ENCODE data around the gene NFATC2.
"Not testable (repeated sequence)": the region's sequence is repeated elsewhere in the genome, so short reads cannot be mapped to it uniquely, and the experiment has no call there.

NFATC2 gene

DNA sequence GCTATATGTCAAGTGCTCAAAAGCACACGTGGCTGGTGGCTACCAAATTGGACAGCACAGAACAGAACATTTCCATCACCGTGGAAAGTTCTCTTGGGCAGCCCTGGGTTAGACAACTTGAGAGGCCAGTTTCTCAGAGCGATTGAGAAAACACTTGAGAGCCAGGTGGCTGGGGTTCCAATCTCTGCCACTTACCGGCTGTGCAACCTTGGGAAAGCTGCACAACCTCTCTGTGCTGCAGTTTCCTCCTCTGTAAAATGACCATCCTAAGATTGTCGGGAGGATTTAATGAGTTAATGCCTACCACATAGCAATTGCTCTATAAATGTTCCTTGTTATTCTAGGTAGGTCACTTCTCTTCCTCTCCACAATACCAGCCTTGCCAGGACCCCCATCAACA lies 25.1 kb upstream of the NFATC2 start:
- no peak for DNase-seq (ENCODE audit: low spot score)

DNA sequence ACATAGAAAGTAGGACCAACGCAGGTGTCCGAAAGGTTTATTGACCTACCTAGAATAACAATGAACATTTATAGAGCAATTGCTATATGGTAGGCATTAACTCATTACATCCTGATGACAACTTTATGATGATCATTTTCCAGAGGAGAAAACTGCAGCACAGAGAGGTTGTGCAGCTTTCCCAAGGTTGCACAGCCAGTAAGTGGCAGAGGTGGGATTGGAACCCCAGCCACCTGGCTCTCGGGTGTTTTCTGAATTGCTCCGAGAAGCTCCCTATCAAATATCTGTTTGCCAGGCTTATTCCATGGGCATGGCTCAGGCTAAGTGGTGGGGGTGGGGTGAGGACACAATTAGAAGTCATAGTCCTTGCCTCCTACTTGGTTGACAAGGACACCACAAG lies 24.1 kb upstream of the NFATC2 start:
- no peak for DNase-seq (ENCODE audit: low spot score)

DNA sequence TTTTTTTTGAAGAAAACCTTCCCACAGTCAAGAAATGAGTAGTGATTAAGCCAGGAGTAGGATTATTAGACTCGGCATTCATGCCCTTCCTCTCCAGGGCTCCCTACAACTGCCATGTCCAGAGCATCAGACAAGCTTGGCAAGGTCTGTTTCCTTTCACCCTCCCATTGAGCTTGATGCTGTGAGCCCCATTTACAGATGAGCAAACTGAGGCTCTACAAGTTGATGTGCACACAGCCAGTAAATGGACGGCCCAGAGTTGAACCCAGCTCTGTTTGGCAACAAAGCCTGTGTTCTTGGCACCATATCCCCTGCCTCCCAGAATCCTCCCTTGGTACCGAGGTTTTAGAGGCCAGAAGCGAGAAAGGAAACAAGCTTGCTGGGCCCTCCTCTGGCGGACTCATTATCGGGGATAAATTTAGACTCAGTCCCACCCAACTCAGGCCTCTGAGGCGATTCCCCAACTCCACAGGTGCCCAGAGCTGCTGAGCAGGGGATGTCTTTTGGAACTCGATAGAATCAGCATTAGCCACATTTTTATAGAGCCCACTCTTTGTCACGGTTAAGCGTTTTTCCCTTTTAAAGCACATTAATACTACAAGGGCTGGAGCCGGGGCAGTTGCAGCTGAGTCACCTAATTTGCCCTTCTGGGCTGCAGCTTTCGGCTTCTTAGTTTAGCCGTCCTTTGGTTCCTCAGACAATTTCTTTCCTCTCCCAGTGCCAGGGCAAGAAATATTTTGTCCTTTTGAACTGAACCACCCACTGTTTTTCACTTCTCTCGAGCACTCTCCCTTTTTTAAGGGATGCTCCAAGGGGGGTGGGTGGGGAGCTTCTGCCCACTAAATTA lies 23.0 kb upstream of the NFATC2 start:
- DNase-seq (ENCODE audit: low spot score): no peak

DNA sequence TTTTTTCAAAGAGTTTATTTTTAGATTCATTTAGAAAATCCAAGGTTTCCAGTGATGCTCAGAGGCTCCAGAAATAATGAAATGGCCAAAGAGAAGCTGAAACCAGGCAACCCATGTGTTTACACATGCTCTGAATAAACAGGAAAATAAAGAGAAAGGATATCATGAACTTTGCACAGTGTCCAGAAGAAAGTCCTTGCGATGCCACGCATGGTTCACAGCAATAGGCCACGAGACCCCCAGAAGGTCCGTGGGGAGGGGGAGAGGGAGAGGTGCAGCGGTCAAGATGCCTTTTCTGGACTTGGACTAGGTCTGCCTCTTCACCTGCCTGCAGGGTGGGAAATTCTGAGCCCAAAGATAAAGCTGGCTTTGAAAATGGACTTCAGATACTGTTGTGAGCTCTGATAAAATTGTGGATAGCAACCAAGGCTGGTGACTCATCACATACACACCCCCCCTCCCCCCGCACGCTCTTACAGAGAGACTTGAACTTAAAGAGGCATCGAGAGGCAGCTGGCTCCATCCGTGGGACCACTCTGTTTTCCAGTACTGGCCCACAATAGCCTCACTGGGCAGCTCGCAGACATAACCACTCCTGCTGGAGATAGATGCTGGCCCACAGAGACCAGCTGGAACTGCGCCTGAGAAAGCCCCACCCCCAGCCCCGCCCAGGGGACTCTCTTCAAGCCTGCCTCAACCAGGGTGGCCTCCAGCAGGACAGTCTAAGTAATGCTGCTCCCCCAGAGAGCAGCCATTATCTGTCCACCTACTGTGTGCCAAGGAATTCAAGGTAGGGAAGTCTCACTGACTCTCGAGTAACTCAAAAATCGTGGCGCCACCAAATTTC lies 21.2 kb upstream of the NFATC2 start:
- DNase-seq (ENCODE audit: low spot score): peak; percentile 48

DNA sequence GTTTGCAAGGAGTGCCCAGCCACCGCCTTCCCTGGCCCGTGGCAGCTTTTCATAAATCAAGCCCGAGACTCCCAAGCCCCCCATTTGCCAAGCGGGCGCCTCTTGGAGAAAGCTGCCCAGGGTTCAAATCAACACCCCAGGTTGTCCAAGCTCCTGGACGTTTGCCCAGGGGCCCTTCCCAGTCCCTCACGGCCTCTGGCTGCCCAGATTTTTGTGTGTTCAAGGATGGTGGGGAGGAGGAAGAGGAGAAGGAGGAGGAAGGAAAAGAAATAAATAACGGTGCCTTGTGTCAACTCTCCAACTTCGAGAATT lies 20.6 kb upstream of the NFATC2 start:
- DNase-seq (ENCODE audit: low spot score): no peak

DNA sequence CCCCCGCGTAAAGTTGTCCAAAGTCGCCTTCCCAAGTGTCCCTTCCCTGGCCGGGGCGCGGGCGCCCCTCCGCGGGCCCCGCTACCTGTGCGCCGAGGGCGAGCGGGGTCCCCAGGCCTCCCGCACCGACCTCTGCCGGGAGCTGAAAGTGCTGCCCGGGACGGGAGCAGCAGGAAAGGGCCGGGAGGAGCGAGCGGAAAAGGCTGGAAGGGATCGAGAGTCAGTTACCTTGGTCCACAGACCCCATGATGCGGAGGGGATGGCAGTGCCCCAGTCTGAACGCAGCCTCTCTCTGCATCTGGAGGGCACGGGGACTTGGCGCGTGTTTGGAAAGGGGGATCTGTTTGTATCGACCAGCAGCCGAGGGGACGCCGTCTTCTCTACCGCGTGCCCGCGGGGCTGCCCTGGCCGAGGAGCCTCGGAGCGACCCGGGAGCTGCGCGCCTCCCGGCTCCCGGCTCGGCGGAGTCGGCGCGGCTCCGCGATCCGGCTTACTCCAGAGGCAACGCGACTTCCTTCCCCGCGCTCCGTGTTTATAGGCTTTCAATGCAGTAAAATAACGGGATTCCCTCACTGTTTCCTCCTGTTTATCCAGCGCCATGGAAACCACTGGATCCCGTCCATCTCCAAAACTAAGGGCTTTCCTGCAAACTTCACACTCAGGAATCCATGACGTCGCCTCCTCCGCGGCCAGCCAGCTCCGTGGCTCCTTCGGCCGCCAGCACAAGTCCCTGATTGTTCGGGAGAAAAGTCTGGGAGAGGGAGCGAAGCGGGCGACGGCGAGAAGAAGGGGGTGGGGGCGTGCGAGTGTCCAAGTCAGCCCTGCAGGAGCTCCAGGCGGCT lies 20.0 kb upstream of the NFATC2 start:
- DNase-seq (ENCODE audit: low spot score): peak; percentile 71

DNA sequence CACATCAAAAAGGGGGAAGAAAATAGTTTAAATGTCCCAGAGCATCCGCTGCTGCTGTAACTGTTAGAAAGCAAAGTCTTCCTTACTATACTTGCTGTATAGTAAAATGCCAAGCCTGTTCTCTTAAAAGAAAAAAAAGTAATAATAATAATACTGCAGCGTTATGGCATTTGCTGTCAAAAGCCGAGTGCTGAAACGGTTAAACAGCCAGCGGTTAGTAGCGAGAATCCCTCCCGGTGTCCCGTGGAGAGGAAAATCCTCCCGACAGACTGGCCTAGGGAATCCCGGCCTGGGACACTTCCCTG lies 19.5 kb upstream of the NFATC2 start:
- no peak for DNase-seq (ENCODE audit: low spot score)

DNA sequence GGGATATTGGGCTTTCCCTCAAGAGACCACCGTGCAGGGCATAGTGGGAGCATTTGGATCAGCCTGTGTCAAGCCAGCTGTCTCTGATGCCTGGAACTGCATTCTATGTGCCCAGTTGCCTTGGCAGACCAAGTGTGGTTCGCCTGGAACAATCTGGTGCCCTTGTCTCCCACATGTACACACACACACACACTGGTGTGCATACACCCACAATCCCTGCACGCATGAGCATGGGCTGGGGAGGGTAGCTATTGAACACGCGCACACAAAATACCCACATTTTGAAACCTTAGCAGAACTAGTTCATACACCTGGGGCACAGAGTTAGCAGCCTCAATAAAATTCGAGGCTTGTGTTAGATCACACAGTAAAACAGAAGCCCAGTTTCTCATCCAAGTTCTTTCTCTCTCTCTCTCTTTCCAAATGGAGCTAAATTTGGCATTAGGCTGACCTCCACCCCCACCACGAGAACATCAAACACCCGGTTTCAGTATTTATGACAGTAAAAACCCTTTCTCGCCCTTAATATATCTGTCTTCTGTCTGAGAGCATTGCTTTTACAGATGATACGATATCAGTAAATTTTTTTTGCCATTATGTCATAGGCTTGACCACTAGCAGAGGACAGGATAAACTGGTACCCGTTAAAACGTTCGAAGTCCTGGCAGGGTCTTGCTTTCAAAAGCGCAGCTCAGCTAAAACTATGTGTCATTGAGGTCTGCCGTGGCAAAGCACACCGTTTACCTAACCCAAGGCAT lies 18.2 kb upstream of the NFATC2 start:
- no peak for DNase-seq (ENCODE audit: low spot score)

DNA sequence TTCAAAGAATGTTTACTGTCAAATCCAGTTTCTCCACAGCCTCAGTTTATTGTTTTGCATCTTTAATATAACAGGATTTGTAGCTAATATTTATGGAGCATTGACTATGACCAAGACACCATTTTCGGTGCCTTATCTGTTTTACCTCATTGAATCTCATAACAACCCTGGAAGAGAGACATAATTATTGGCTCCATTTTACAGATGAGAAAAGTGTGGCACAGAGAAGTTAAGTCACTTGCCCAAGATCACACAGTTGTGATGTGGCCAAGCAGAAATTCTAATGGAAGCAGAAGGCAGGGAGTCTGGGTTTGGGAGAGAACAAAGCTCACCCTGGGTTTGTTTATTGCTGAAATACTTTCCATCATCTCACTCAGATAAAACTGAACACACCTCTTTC lies 17.5 kb upstream of the NFATC2 start:
- DNase-seq (ENCODE audit: low spot score): no peak

DNA sequence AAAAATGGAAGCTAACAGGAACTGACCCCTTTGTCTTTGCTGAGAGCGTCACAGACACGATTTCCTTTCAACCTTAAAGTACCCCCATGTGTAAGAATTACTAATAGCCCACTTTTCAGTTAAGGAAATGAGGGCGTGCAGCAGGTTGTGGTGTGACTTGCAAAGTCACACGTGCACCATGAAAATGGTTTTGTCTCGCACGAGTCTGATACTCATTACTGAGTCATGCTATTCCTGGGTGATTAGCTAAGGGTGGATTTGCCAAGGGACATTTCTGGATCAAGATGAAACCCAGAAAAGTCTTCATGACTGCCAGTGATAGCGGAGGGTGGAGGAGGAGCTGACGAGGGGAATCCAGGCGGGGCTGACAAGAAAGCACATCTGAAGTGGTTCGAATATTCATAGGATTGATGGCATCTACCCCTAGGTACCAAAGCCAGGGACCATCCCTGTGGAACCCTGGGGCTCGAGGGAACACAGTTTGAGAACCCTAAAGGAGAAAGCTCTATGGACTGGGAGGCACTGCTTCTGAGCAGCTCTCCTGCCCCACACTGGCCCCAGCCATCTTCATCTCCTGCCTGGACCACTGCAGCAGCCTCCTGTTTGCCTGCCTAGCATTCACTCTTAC lies 12.1 kb upstream of the NFATC2 start:
- DNase-seq (ENCODE audit: low spot score): no peak

DNA sequence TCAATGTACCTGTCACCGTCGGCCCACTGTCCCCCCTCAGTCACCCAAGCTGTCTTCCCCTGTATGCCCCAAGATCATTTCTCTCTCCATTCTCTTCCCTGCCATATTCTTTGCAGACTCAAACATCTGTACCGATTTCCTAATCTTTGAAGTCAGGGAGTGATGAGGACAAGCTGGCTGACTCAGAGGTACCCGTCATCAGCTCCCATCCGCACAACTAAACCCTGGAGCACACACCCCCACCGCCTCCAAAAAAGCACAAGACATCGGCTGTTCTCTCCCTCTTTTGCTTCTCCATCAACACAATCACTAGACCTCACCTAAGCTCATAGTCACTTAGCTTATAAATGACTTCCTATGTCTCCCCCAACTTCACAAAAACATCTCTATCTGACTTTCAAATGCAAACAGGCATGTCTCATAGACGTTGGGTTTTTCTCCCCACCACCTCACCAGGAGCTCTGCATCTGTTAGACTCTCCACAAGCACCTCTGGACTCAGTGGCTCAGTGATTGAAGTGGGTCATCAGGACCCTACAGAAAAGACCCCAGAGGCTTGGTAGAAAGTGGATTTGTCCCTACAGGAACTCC lies 11.5 kb upstream of the NFATC2 start:
- DNase-seq (ENCODE audit: low spot score): no peak

DNA sequence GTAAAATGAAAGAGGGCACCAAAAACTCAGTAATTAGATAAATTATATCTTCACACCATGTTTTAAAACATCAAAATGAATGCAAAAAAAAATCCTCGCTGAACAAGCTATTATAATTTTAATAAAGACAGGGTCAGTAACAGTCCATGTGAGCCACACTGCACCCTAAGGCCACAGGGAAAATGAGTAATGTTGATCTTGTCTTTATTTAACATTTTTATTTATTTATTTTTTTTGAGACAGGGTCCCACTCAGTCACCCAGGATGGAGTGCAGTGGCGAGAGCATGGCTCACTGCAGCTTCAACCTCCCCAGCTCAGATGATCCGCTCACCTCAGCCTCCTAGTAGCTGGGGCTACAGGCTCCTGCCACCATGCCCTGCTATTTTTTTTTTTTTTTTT lies 8.7 kb upstream of the NFATC2 start:
- no peak for DNase-seq (ENCODE audit: low spot score)

DNA sequence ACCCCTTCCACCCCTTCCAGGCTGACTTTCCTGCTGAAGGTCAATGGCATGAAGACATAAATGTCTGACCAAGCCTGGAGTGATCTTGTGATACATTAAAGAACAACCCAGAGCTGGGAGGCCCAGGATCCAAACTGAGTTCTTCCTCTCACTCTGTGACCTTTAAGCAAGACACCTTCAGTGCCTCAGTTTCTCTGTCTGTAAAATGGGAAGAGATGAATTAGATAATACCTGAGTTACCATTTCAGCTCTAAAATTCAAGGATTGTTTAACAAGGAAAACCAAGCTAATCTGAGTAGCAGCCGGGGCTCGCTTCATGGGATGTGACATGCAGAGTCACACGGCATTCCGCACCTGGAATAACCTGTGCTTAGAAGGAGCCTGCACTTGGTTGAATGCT lies 7.0 kb upstream of the NFATC2 start:
- no peak for DNase-seq (ENCODE audit: low spot score)

DNA sequence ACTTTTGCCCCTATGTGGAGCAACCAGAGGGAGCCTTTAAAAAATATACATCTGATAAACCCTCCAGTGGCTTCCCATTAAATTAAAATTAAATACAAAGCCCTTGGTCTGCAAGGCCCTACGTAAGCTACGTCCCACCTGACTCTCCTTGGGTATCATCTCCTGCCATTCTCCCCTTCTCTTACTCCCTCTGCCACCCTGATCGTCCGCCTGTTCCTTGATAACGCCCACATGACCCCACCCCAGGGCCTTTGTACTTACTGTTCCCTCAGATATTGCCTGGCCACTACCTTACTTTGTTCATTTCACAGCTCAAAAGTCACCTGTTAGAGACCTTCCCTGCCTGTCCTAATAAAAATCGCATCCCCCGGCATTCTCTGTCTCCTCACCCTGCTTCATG lies 5.4 kb upstream of the NFATC2 start:
- no peak for DNase-seq (ENCODE audit: low spot score)

DNA sequence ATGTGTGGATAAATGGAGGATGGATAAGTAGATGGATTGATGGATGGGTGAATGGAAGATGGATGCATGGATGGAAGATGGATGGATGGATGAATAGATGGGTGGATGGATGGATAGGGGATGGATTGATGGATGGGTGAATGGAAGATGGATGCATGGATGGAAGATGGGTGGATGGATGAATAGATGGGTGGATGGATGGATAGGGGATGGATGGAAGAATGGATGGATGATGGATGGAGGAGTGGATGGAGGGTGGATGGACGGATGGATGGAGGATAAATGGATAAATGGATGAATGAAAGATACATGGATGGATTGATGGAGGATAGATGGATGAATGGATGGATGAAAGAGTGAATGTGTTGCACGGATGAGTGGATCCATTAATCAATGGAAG lies 3.0 kb upstream of the NFATC2 start:
- DNase-seq (ENCODE audit: low spot score): no peak

DNA sequence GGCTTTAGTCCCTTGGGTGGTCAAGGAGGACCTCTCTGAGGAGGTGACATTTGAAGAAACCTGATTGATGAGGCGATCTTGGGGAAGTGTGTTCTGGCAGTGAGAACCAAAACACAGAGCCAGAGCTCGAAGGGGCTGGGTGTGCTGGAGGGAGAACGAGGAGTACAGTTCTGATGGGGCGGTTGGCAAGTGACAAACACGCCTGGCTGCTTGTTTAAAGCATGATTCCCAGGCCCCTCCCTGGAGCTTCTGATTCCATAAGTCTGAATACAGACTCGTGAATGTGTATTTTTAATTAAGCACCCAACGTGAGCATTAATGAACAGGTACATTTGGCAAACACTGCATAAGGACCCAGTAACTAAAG lies 886 bp upstream of the NFATC2 start:
- no peak for DNase-seq (ENCODE audit: low spot score)

DNA sequence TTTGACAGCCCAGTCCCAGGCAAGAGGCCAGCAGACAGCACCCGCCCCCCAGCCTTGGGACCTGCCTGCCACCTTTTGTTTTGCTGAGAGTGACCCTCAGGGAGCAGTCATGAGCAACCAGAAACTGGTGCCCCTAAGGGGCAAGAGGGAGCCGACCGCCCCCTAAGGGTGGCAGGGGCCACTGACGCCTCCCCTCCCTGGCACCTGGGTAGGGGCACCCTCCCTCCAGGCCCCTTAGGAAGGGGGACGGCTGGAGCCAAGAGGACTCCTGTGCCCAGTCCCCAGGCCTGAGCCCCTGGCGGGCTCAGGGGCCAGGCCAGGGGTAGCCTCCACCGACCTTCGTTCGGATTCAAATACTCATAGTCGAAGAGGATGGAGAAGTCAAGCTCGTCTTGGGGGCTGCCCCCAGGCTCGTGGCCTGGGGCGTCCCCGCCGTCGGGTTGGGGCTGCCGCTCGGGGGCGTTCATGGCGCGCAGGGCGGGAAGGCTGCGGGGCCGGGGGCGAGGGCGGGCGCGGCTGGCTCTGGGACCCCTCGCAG lies 417 bp downstream of the NFATC2 start:
- DNase-seq (ENCODE audit: low spot score): peak; percentile 84

DNA sequence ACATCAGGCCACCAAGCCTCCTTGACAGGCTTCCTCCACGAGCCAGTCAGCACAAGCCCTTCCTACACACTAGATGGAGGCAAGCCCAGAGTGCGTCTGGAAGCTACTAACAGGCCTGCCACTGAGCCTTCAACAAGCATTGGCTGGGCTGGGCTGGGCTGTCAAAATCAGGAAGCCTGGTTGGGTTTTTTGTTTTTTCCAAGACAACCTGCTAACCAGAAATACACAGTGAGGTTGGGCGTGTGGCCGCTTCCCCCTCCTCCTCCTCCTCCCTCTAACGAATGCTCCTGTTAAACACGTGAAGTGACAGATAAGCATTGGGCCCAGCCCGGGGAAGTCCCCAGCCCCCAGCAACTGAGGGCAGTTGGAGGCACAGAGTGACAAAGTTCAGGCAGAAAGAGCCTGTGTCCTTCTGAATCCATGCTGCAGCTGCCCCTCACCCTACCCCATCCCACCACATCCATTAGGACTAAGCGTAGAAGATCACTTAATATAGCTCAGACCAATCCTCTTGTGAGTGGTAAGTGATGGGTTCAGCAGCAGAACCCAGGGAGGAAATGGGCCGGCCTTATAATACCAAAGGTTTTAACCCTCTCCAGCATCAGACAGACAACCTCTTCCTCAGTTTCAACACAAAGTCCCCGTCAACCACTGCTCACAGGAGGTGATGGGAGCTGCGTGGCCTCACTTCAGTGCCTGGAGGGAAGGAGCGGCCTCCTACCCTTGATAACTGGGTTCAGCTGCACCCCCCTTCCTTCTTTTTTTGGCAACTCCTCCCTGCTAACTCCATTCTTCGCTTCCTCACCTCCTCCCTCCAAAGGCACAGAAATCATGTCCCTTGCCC lies 1.1 kb downstream of the NFATC2 start:
- DNase-seq (ENCODE audit: low spot score): peak; percentile 76

DNA sequence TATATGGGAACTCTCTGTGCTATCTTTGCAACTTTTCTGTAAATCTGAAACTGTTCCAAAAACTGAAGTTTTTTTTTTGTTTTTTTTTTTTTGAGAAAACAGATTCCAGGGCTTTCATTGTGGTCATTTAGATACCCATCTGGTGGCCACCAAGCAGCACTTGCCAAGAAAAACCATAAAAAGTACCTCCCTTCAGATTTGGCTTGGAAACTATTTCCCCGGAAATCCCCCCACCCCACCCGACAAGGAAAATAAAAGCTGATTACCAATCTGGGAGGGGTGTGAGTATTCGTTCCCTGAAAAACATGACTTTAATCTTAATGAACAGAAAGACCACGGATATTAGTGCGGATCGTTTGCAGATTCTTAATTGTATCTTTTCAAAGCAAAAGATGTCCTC lies 1.9 kb downstream of the NFATC2 start:
- no peak for DNase-seq (ENCODE audit: low spot score)

DNA sequence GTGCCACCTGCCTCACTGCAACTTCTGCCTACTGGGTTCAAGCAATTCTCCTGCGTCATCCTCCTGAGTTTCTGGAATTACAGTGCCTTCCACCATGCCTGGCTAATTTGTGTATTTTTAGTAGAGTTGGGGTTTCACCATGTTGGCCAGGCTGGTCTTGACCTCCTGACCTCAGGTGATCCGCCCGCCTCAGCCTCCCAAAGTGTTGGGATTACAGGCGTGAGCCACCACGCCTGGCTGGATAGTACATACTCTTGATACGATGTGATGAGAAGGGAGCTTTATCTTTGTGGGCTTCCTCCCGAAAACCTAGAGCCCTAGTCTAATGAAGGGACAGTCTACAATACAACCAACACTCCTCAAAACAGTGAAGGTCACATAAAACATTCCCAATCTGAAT lies 2.4 kb downstream of the NFATC2 start:
- DNase-seq (ENCODE audit: low spot score): not testable (repeated sequence)
